ENCODE measurements around the gene C8G. TPM values are rescaled to one million over a fixed set of nuclear protein-coding genes. Genes with fewer than 3 reads are reported as not detected.

Gene C8G
- total RNA-seq, 1 donor from 2014 or later: 2.8 TPM

DNA sequence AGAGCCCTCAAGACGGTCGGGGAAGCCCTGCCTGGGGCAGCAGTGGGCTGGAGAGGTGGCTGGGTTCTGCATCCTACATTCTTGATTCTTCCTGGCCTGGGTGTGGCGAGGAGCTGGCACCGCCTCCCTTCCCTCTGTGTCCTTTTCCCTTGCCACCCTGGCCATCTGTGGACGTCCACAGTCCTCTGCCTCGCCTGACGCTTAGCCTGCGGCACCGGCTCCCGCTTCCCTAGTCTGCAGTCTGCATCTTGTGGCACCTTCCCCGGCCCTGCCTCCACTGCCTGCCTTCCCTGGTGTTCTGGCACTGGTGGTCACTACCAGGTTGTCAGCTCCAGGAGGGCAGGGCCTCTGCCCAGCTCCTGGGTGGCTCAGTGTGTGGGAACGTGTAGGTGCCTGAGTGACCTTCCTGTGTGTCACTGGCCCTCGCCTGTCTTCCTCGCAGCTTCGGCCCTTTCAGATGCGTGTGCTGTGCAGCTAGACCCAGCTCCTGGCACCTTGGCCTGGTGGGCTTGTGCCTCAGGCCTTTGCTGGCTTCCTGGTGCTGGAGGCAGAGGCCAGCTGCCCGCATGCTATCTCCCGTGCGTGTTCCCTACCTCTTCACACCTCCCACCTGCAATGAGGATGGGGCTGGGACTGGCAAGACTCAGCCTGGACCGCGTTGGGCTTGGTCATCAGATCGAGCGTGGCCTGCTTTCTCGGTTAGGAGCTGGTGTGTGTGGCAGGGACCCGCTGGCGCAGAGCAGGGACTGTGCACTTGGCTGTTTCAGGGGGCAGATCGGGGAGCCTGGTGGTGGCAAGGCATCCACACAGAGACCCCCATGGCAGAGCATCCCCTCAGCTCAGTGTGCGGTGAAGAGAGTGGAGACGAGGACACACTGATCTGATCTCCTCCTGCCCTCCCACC, 37.8 kb upstream of the C8G start:
- DNase-seq (ENCODE audit: low spot score, unreplicated experiment): no peak
- no peak overlapping the region for H3K27ac Mint-ChIP-seq
- no peaks in the 10 kb centered on the region for H3K27me3 Mint-ChIP-seq
- TF ChIP-seq, protein P1, sequence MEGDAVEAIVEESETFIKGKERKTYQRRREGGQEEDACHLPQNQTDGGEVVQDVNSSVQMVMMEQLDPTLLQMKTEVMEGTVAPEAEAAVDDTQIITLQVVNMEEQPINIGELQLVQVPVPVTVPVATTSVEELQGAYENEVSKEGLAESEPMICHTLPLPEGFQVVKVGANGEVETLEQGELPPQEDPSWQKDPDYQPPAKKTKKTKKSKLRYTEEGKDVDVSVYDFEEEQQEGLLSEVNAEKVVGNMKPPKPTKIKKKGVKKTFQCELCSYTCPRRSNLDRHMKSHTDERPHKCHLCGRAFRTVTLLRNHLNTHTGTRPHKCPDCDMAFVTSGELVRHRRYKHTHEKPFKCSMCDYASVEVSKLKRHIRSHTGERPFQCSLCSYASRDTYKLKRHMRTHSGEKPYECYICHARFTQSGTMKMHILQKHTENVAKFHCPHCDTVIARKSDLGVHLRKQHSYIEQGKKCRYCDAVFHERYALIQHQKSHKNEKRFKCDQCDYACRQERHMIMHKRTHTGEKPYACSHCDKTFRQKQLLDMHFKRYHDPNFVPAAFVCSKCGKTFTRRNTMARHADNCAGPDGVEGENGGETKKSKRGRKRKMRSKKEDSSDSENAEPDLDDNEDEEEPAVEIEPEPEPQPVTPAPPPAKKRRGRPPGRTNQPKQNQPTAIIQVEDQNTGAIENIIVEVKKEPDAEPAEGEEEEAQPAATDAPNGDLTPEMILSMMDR (IDR thresholded peaks at IDR 0.05; ENCODE audit: unreplicated experiment): no peak
- H3K4me1 Mint-ChIP-seq (ENCODE audit: low read depth): no peaks in the 10 kb centered on the region
- peaks cover 13% of the 10 kb centered on the region for H3K36me3 Mint-ChIP-seq (ENCODE audit: insufficient read depth)
- H3K9me3 Mint-ChIP-seq (ENCODE audit: low read depth): no peaks in the 10 kb centered on the region
- no peak overlapping the region for H3K4me3 Mint-ChIP-seq (ENCODE audit: low read depth)

DNA sequence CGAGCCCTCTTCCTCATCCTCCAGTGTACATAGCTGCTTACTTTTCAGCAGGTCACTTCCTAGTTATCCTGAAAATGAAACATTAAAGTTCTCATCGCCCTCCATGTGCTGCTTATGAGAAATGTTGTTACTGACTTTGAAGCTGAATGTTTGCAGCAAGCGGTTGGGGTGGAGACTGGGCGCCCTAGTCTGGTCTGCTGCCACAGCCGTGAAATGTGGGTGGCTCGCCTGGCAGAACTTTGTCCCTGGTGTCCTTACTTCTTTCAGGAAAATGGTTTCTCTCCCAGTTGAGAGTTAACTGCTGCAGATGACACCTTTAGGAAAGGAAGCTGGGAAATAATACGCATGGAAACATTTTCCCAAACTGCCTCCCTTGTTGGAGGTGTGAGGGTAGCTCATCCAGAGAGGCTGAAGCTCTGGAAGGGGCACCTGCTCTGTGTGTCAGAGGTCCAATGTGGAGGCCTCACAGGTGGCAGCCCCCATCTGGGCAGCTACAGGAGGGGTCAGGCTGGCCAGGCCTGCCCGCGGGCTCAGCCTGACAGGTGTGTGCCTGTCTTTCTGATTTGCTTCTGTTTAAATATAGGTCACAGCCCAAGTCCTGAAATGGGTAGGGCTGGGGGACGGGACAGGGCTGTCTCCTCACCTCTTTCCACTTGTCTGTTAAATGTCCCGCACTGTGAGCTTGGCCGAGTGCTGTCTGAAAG, 34.7 kb upstream of the C8G start:
- TF ChIP-seq, protein P1 (IDR thresholded peaks at IDR 0.05; ENCODE audit: unreplicated experiment): no peak
- H3K27me3 Mint-ChIP-seq: no peaks in the 10 kb centered on the region
- DNase-seq (ENCODE audit: low spot score, unreplicated experiment): no peak
- H3K27ac Mint-ChIP-seq: no peak overlapping the region
- peaks cover 11% of the 10 kb centered on the region for H3K36me3 Mint-ChIP-seq (ENCODE audit: insufficient read depth)
- no peaks in the 10 kb centered on the region for H3K9me3 Mint-ChIP-seq (ENCODE audit: low read depth)
- H3K4me3 Mint-ChIP-seq (ENCODE audit: low read depth): no peak overlapping the region
- no peaks in the 10 kb centered on the region for H3K4me1 Mint-ChIP-seq (ENCODE audit: low read depth)

DNA sequence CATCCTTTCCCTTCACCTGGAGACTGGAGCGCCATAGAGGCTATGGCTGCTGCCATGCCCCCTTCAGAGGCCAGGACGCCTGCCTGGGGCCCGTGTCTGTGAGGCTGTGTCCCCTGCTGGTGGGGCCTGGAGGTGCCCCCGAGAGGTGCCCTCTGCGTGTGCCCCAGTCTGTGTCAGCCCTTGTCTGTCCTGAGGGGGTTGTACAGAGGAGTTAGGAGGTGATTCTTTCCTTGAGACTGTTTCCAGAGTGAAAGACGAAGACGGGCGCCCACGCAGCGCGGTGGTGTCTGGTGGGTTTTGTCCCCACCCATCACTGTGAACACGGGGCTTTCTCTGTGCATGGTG, 34.2 kb upstream of the C8G start:
- TF ChIP-seq, protein P1 (IDR thresholded peaks at IDR 0.05; ENCODE audit: unreplicated experiment): no peak
- Mint-ChIP-seq H3K27me3 (no peaks in the 10 kb centered on the region), H3K27ac (no peak overlapping the region), H3K36me3 (ENCODE audit: insufficient read depth) (peaks cover 11% of the 10 kb centered on the region), H3K4me3 (ENCODE audit: low read depth) (no peak overlapping the region), H3K4me1 (ENCODE audit: low read depth) (no peaks in the 10 kb centered on the region), H3K9me3 (ENCODE audit: low read depth) (no peaks in the 10 kb centered on the region)
- no peak for DNase-seq (ENCODE audit: low spot score, unreplicated experiment)

DNA sequence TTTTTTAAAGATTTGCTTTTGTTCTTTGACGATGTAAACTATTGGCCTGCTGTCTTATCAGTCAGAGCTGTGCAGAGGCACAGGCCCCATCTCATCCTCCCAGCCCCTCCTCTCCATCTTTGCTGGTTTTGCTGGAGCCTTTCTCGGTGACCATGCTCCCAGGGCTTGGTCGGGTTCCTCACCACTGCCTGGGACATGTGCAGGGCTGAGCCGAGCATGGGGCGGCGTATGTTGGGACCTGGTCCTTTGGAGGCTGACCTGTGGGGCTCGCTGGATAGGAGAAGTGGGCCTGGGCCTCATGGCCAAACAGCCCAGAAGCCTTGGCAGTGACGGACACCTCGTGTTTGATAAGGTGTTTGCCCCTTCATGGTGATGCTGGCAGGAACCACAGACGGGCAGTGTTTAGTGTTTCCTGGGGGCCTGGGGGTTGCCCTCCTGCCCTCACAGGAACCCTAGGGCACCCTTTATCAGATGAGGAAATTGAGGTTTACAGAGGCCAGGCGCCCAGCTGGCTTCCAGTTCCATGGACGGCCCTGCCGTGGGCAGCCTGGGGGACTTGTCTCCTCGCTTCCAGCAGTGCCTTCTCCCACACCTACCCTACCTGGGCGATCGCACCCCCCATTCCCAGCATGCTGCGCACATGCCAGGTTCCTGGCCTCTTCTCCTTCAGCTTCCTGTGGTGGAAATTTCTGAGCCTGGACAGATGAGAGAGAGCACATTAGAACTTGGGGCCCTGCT, 31.2 kb upstream of the C8G start:
- H3K27me3 Mint-ChIP-seq: no peaks in the 10 kb centered on the region
- peaks cover 11% of the 10 kb centered on the region for H3K36me3 Mint-ChIP-seq (ENCODE audit: insufficient read depth)
- no peak overlapping the region for H3K4me3 Mint-ChIP-seq (ENCODE audit: low read depth)
- H3K27ac Mint-ChIP-seq: no peak overlapping the region
- no peak for DNase-seq (ENCODE audit: low spot score, unreplicated experiment)
- no peaks in the 10 kb centered on the region for H3K9me3 Mint-ChIP-seq (ENCODE audit: low read depth)
- TF ChIP-seq, protein P1 (IDR thresholded peaks at IDR 0.05; ENCODE audit: unreplicated experiment): no peak
- H3K4me1 Mint-ChIP-seq (ENCODE audit: low read depth): no peaks in the 10 kb centered on the region

All from progenitor cell of endocrine pancreas (in vitro differentiated cells).